Gastroesophageal sphincter (tissue), 4 donors: Measurements from ENCODE around the gene SCD5. TPM values are rescaled to one million over a fixed set of nuclear protein-coding genes. Genes with fewer than 3 reads are reported as not detected.

Source experiments
- ATAC-seq: fragments of 150-250 bp; one replicate; pipeline ENCODE4 v1.9.1; 2016; ENCODE audit warnings: mild to moderate bottlenecking, moderate library complexity
- H3K27ac ChIP-seq, 4 donors: fragments of 200-600 bp; sonication (generic) in 3 of 4; 1 replicate in 3 of 4; 2 replicates in 1 of 4; pipeline ENCODE4 v1.5.1; 2016 to 2019
- H3K27me3 ChIP-seq: fragments of 200-600 bp; sonication (generic); one replicate; pipeline ENCODE4 v1.5.1; 2019
- H3K36me3 ChIP-seq, 2 donors: fragments of 200-600 bp; sonication (generic); one replicate each; pipeline ENCODE4 v1.5.1; 2019; ENCODE audit warnings: control low read depth in 1 of 2
- H3K4me1 ChIP-seq, 3 donors: fragments of 200-600 bp; sonication (generic); 1 replicate in 2 of 3; 2 replicates in 1 of 3; pipeline ENCODE4 v1.5.1; 2016 to 2019; ENCODE audit warnings: control low read depth in 2 of 3
- H3K4me3 ChIP-seq, 2 donors: fragments of 200-600 bp; sonication (generic); one replicate each; pipeline ENCODE4 v1.5.1; 2019; ENCODE audit warnings: mild to moderate bottlenecking in 1 of 2, moderate library complexity in 1 of 2
- H3K9me3 ChIP-seq, 3 donors: fragments of 200-600 bp; sonication (generic); one replicate each; pipeline ENCODE4 v1.5.1; 2017 to 2019; ENCODE audit warnings: control low read depth in 2 of 3
- CTCF ChIP-seq, 4 experiments: fragments of 200-600 bp in 2 of 4; fragments of 450-650 bp in 2 of 4; sonication (generic) in 1 of 4; IDR thresholded peaks; one replicate each; pipeline ENCODE4 v1.5.1; 2017 to 2019; ENCODE audit warnings: antibody characterized with exemption in 4 of 4, mild to moderate bottlenecking in 2 of 4, moderate library complexity in 2 of 4
- EP300 ChIP-seq: sonication (generic); formaldehyde crosslinking; IDR thresholded peaks from one replicate; pipeline ENCODE4 v1.6.1; 2017; ENCODE audit warnings: antibody characterized with exemption, mild to moderate bottlenecking
- POLR2A ChIP-seq, 2 donors: fragments of 450-650 bp; IDR thresholded peaks; one replicate each; pipeline ENCODE4 v1.6.1; 2017; ENCODE audit warnings: antibody characterized with exemption in 2 of 2, mild to moderate bottlenecking in 2 of 2, moderate library complexity in 1 of 2
- POLR2AphosphoS5 ChIP-seq: sonication (generic); formaldehyde crosslinking; IDR thresholded peaks from one replicate; pipeline ENCODE4 v1.6.1; 2017; ENCODE audit warnings: antibody characterized with exemption
- WGBS, 2 donors: methylation state at CpG; one replicate each; pipeline ENCODE4 v1.1.5; 2018; ENCODE audit warnings: low coverage in 1 of 2; 5-methylcytosine and 5-hydroxymethylcytosine counted together
- total RNA-seq, 4 donors: library from RNA; depleted of rRNA; stranded (reverse); fragments of >200 nt; gene quantifications; one replicate each; pipeline ENCODE4 v1.1.0, GENCODE V29; 2016

Gene SCD5
- total RNA-seq, 4 donors from 2014 or later: 15.5 to 21.8 (median 20.3) TPM

DNA sequence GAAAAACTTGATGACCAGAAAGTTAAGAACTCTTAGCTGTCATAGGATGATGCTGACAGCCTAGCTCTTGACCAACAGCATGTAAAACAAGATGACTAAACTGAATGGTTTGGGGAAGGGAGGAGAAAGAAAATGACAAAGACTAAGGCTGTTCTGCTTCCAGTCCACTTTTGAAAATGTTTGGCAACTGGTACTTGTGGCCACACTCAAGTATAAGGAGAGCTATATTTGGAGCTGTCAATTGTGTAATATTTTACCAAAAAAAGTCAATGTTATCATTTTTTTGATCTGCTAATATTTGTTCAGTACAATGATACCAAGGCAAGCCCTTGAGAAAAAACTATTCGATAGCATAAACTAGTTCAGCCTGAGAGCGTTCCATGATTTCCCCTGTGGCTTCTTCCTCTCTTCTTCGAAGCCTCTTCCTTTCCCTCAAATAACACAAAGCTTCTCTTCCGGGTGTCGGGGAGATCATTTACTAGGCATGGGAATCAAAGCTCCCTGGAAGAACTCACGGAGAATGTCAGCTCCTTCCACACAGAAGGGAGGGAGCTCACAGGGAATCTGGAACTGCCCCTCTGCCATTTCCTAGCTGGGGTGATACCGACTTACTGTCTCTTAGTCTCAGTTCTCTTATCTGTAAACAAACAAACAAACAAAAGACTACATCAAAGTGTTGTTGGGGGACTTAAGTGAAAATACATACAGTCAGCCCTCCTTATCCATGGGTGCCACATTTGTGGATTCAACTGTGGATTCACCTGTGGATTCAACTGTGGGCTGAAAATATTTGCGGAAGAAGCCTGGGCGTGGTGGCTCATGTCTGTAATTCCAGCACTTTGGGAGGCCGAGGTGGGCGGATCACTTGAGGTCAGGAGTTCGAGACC is 82.6 kb downstream of the SCD5 start:
- Histone ChIP-seq H3K9me3 (no peaks in the 10 kb centered on the region), H3K36me3 (no peaks in the 10 kb centered on the region), H3K27me3 (no peaks in the 10 kb centered on the region), H3K27ac (peak overlapping the region in 2 of 4 donors; percentile 30 to 47), H3K4me3 (no peak overlapping the region), H3K4me1 (peaks cover 0 to 20% (median 0%) of the 10 kb centered on the region in 3 donors)
- TF ChIP-seq CTCF (IDR thresholded peaks at IDR 0.05) (no peak), POLR2A (IDR thresholded peaks at IDR 0.05) (no peak), POLR2AphosphoS5 (no peak), EP300 (no peak)
- peak; percentile 68 for ATAC-seq
- WGBS, 2 donors: 59 to 69% methylated on average over 7 to 11 of the region's 12 CpGs

DNA sequence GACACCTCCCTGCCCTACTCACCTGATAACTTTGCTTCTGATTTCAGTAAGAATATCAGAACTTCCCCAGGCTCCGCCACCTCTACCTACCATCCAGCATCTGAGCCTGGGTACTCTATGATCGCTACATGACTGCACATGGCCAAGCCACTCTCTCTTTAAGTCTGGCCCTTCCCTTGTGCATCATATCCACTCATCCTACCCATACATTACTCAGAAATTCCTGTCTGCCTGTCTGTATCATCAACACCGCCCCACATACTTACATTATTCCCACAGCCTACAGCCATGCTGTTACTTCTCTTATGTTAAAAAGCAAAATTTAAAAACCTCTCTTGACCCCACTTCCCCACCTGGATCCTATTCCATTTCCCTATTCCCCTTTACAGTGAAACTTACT is 84.7 kb downstream of the SCD5 start:
- TF ChIP-seq CTCF (IDR thresholded peaks at IDR 0.05) (no peak), EP300 (no peak), POLR2A (IDR thresholded peaks at IDR 0.05) (no peak), POLR2AphosphoS5 (no peak)
- no peak for ATAC-seq
- 96 to 100% methylated on average over 1 to 3 of the region's 3 CpGs for WGBS, 2 donors
- Histone ChIP-seq H3K36me3 (no peaks in the 10 kb centered on the region), H3K4me1 (peaks cover 0 to 16% (median 0%) of the 10 kb centered on the region in 3 donors), H3K4me3 (no peak overlapping the region), H3K9me3 (no peaks in the 10 kb centered on the region), H3K27ac (no peak overlapping the region), H3K27me3 (no peaks in the 10 kb centered on the region)

DNA sequence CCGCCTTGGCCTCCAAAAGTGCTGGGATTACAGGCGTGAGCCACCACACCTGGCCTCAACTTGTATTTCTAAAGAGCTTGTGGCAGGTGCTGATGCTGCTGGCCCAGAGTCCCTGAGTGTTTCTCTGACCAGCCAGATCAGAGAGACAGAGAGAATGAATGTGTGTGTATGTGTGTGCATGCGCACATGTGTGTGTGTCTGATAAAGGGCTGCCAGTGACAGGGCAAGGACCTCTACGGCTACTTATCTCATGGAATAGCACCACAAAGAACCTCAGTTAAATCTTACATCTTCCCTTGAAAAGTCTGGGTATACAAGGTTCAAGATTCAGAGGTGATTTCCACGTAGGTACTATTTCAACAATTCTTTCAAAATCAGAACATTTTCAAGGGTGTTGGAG is 86.0 kb downstream of the SCD5 start:
- TF ChIP-seq EP300 (no peak), POLR2AphosphoS5 (no peak), POLR2A (IDR thresholded peaks at IDR 0.05) (no peak), CTCF (IDR thresholded peaks at IDR 0.05) (no peak)
- WGBS, 2 donors: 92 to 100% methylated on average over 2 of the region's 5 CpGs
- Histone ChIP-seq H3K9me3 (no peaks in the 10 kb centered on the region), H3K27me3 (no peaks in the 10 kb centered on the region), H3K36me3 (no peaks in the 10 kb centered on the region), H3K27ac (no peak overlapping the region), H3K4me3 (no peak overlapping the region), H3K4me1 (peaks cover 0 to 5% (median 0%) of the 10 kb centered on the region in 3 donors)
- ATAC-seq: no peak

DNA sequence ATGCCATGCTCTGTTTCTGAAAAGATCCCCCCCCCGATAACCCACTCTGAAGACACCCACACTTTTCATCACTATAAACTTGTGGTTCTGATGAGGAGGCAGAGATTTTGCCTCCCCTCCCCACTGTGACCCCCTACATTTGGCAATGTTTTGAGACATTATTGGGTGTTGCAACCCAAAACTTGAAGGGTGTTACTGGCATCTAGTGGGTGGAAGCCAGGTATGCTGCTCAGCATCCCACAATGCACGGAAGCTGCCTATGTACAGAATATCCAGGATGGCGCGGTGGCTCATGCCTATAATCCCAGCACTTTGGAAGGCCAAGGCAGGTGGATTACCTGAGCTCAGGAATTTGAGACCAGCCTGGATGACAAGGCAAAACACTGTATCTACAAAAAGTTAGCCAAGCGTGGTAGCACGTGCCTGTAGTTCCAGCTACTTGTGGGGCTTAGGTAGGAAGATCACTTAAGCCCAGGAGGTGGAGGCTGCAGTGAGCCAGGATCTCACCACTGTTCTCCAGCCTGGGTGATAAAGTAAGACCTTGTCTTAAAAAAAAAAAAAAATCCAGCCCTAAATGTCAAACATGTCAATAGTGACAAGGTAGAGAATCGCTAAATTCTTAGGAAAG is 87.3 kb downstream of the SCD5 start:
- peaks cover 0 to 7% (median 2%) of the 10 kb centered on the region in 3 donors for H3K4me1 ChIP-seq
- WGBS, 2 donors: 81 to 97% methylated on average over 2 to 4 of the region's 7 CpGs
- no peaks in the 10 kb centered on the region for H3K9me3 ChIP-seq
- H3K27ac ChIP-seq: no peak overlapping the region
- TF ChIP-seq POLR2AphosphoS5 (no peak), EP300 (no peak), CTCF (IDR thresholded peaks at IDR 0.05) (no peak), POLR2A (IDR thresholded peaks at IDR 0.05) (no peak)
- no peak overlapping the region for H3K4me3 ChIP-seq
- H3K36me3 ChIP-seq: no peaks in the 10 kb centered on the region
- no peaks in the 10 kb centered on the region for H3K27me3 ChIP-seq
- ATAC-seq: no peak
